H1 (cell line): ENCODE measurements around the gene BACE2. TPM values are rescaled to one million over a fixed set of nuclear protein-coding genes. Genes with fewer than 3 reads are reported as not detected.

Source experiments
- CTCF ChIA-PET: fragments of 300-600 bp; sonication (Branson Sonifier 250); formaldehyde crosslinking; loops from one replicate; lab custom pipeline; 2021; ENCODE audit not compliant: partially characterized antibody; lab: Charles Lee
- POLR2A ChIA-PET: fragments of 300-600 bp; sonication (Branson Sonifier 250); formaldehyde crosslinking; loops from one replicate; lab custom pipeline; 2021; ENCODE audit warnings: inconsistent platforms; ENCODE audit not compliant: partially characterized antibody; lab: Charles Lee
- DNase-seq, 2 experiments: peaks; one replicate each; pipeline versions ENCODE4 v3.0.0 to v3.0.0-alpha.2; 2010 to 2022; ENCODE audit warnings: low spot score in 2 of 2, low read depth in 1 of 2, mixed read lengths in 1 of 2
- FAIRE-seq: peaks from 2 replicates; lab custom pipeline; 2011; peaks lifted over from hg19 to GRCh38; lab: Jason Lieb, UNC
- H2AFZ ChIP-seq: 2 replicates; pipeline ENCODE4 v1.8.1; 2012; ENCODE audit warnings: low read length, inconsistent platforms
- H2AK5ac ChIP-seq: 2 replicates; pipeline ENCODE4 v1.6.1; 2013; ENCODE audit warnings: low read depth, low read length
- H2BK120ac ChIP-seq: replicated peaks from 2 replicates; pipeline ENCODE3; 2013; ENCODE audit warnings: low read depth, low read length, inconsistent platforms
- H2BK12ac ChIP-seq: 2 replicates; pipeline ENCODE4 v1.6.1; 2013; ENCODE audit warnings: low read depth, low read length
- H2BK15ac ChIP-seq: 2 replicates; pipeline ENCODE4 v1.6.1; 2013; ENCODE audit warnings: low read length
- H2BK20ac ChIP-seq: 2 replicates; pipeline ENCODE4 v1.6.1; 2013; ENCODE audit warnings: low read length
- H2BK5ac ChIP-seq: 2 replicates; pipeline ENCODE4 v1.6.1; 2013; ENCODE audit warnings: low read depth, low read length
- H3K14ac ChIP-seq: 2 replicates; pipeline ENCODE4 v1.6.1; 2013; ENCODE audit warnings: inconsistent platforms; ENCODE audit not compliant: insufficient read length
- H3K18ac ChIP-seq: 2 replicates; pipeline ENCODE4 v1.6.1; 2013; ENCODE audit warnings: low read length; ENCODE audit errors: extremely low read depth
- H3K23ac ChIP-seq: 2 replicates; pipeline ENCODE4 v1.6.1; 2013; ENCODE audit warnings: inconsistent platforms; ENCODE audit not compliant: insufficient read length
- H3K23me2 ChIP-seq: 2 replicates; pipeline ENCODE4 v1.6.1; 2013; ENCODE audit warnings: low read depth, low read length
- H3K27ac ChIP-seq: 2 replicates; pipeline ENCODE4 v1.6.1; 2011; ENCODE audit warnings: low read depth, low read length, inconsistent platforms
- H3K27me3 ChIP-seq, 4 experiments: replicated peaks in 1 of 4; 1 replicate in 1 of 4; 2 replicates in 3 of 4; pipeline versions ENCODE4 v1.6.1 to v1.8.1; 2011 to 2013; ENCODE audit warnings: low read length in 3 of 4, mild to moderate bottlenecking in 3 of 4, inconsistent platforms in 2 of 4, mixed read lengths in 2 of 4, moderate library complexity in 1 of 4; ENCODE audit not compliant: control insufficient read depth in 3 of 4, insufficient read depth in 3 of 4; ENCODE audit errors: extremely low read depth in 1 of 4
- H3K36me3 ChIP-seq, 4 experiments: 2 replicates each; pipeline versions ENCODE4 v1.6.1 to v1.8.1; 2011 to 2013; ENCODE audit warnings: mild to moderate bottlenecking in 4 of 4, low read length in 3 of 4, moderate library complexity in 2 of 4, control low read depth in 1 of 4, inconsistent platforms in 1 of 4; ENCODE audit not compliant: insufficient read depth in 4 of 4, control insufficient read depth in 2 of 4
- H3K4ac ChIP-seq: replicated peaks from 2 replicates; pipeline ENCODE3; 2013; ENCODE audit warnings: low read length, low read depth, mixed read lengths, inconsistent platforms; ENCODE audit not compliant: insufficient read length
- H3K4me1 ChIP-seq, 4 experiments: replicated peaks in 1 of 4; 1 replicate in 1 of 4; 2 replicates in 3 of 4; pipeline versions ENCODE4 v1.6.1 to v1.8.1; 2011 to 2013; ENCODE audit warnings: low read length in 3 of 4, inconsistent platforms in 2 of 4, mixed read lengths in 1 of 4; ENCODE audit not compliant: insufficient read depth in 4 of 4, control insufficient read depth in 3 of 4
- H3K4me2 ChIP-seq, 2 experiments: 2 replicates each; pipeline versions ENCODE4 v1.6.1 to v1.8.1; 2011 to 2013; ENCODE audit warnings: low read depth in 2 of 2, low read length in 2 of 2, control low read depth in 1 of 2, inconsistent platforms in 1 of 2, mild to moderate bottlenecking in 1 of 2; ENCODE audit not compliant: insufficient read depth in 1 of 2
- H3K4me3 ChIP-seq, 4 experiments: fragments of 200-600, 300-600 bp in 1 of 4; sonication (generic), shearing (Covaris generic), sonication (Bioruptor Twin) in 1 of 4; 2 replicates each; pipeline versions ENCODE4 v1.5.1 to v1.8.1; 2011 to 2016; ENCODE audit warnings: low read length in 4 of 4, low read depth in 3 of 4, control low read depth in 2 of 4, inconsistent platforms in 2 of 4, mild to moderate bottlenecking in 2 of 4, mixed read lengths in 1 of 4, moderate library complexity in 1 of 4; ENCODE audit not compliant: insufficient read depth in 2 of 4; ENCODE audit errors: extremely low read depth in 1 of 4
- H3K56ac ChIP-seq: replicated peaks from 2 replicates; pipeline ENCODE3; 2013; ENCODE audit warnings: low read depth, mild to moderate bottlenecking, mixed read lengths, low read length, inconsistent platforms; ENCODE audit not compliant: insufficient read length
- H3K79me1 ChIP-seq: 2 replicates; pipeline ENCODE4 v1.6.1; 2013; ENCODE audit warnings: low read depth, low read length, control low read depth
- H3K79me2 ChIP-seq, 2 experiments: 2 replicates each; pipeline versions ENCODE4 v1.6.1 to v1.8.1; 2012 to 2013; ENCODE audit warnings: low read length in 2 of 2, mild to moderate bottlenecking in 2 of 2, inconsistent platforms in 1 of 2; ENCODE audit not compliant: insufficient read depth in 2 of 2, control insufficient read depth in 1 of 2
- H3K9ac ChIP-seq, 4 experiments: replicated peaks in 1 of 4; 1 replicate in 1 of 4; 2 replicates in 3 of 4; pipeline versions ENCODE4 v1.6.1 to v1.8.1; 2011 to 2013; ENCODE audit warnings: low read depth in 3 of 4, low read length in 3 of 4, control low read depth in 2 of 4, mild to moderate bottlenecking in 2 of 4, moderate library complexity in 2 of 4, inconsistent platforms in 1 of 4; ENCODE audit errors: extremely low read depth in 1 of 4
- H3K9me3 ChIP-seq, 2 experiments: 2 replicates each; pipeline versions ENCODE4 v1.6.1 to v1.8.1; 2012 to 2013; ENCODE audit warnings: mild to moderate bottlenecking in 2 of 2, moderate library complexity in 2 of 2, control low read depth in 1 of 2, inconsistent platforms in 1 of 2, low read depth in 1 of 2, low read length in 1 of 2, mixed read lengths in 1 of 2; ENCODE audit not compliant: insufficient read depth in 2 of 2
- H4K20me1 ChIP-seq, 2 experiments: replicated peaks in 1 of 2; 2 replicates each; pipeline versions ENCODE3 to v1.8.1; 2011 to 2013; ENCODE audit warnings: inconsistent platforms in 2 of 2, low read length in 2 of 2, mild to moderate bottlenecking in 1 of 2; ENCODE audit not compliant: insufficient read depth in 2 of 2, control insufficient read depth in 1 of 2
- H4K5ac ChIP-seq: 2 replicates; pipeline ENCODE4 v1.6.1; 2013; ENCODE audit warnings: low read length, low read depth, mixed read lengths, inconsistent platforms; ENCODE audit not compliant: insufficient read length
- H4K8ac ChIP-seq: 2 replicates; pipeline ENCODE4 v1.8.0; 2013; ENCODE audit warnings: mild to moderate bottlenecking, moderate library complexity, low read length, inconsistent platforms; ENCODE audit not compliant: insufficient read depth; ENCODE audit errors: extremely low read depth
- H4K91ac ChIP-seq: replicated peaks from 2 replicates; pipeline ENCODE3; 2013; ENCODE audit warnings: low read length, mixed read lengths, inconsistent platforms; ENCODE audit not compliant: insufficient read length
- USF2 ChIP-seq: IDR thresholded peaks from 2 replicates; pipeline ENCODE4 v1.6.1; 2011; ENCODE audit warnings: low read length, improper control_type of control experiment
- WGBS, 2 experiments: shearing (Covaris generic) in 1 of 2; methylation state at CpG; one replicate each; pipeline versions ENCODE4 v1.1.6 to v1.1.7; 2013 to 2015; ENCODE audit warnings: low lambda C conversion rate in 2 of 2, mixed read lengths in 2 of 2, inconsistent platforms in 1 of 2, low coverage in 1 of 2, missing lambda C conversion rate in 1 of 2; ENCODE audit not compliant: insufficient replicate concordance in 2 of 2, insufficient coverage in 1 of 2, insufficient read length in 1 of 2; ENCODE audit errors: extremely low coverage in 1 of 2, missing lambda C conversion rate in 1 of 2; 5-methylcytosine and 5-hydroxymethylcytosine counted together
- polyA plus RNA-seq, 7 experiments: library from polyadenylated mRNA; depleted of rRNA in 3 of 7; stranded (reverse) in 5 of 7; unstranded in 2 of 7; fragments of >200 nt in 5 of 7; fragments of 200-250 nt in 2 of 7; gene quantifications; 1 replicate in 5 of 7; 2 replicates in 1 of 7; 4 replicates in 1 of 7; pipeline versions ENCODE4 v1.2.1 to v1.2.3, GENCODE V29; 2011 to 2013; ENCODE audit warnings: missing spikeins in 2 of 7, mixed read lengths in 2 of 7
- total RNA-seq: library from RNA; stranded (reverse); fragmentation: NEBNext Ultra II Directional; extraction: Animal tissue kit (Norgen Biotek cat#: 25700); gene quantifications from 2 replicates; pipeline ENCODE4 v1.2.1, GENCODE V29; 2021
- TF ChIP-seq, protein P1 (sequence below), 3 experiments: IDR thresholded peaks; 1 replicate in 2 of 3; 2 replicates in 1 of 3; pipeline versions ENCODE4 v1.5.1 to v1.6.1; 2011; ENCODE audit warnings: low read length in 3 of 3, mild to moderate bottlenecking in 3 of 3, inconsistent platforms in 2 of 3, low read depth in 1 of 3, moderate library complexity in 1 of 3; ENCODE audit not compliant: insufficient read depth in 1 of 3; ENCODE audit errors: control extremely low read depth in 1 of 3
- TF ChIP-seq, protein P2 (sequence below): IDR thresholded peaks from 2 replicates; pipeline ENCODE4 v1.6.1; 2012; ENCODE audit warnings: inconsistent platforms

BACE2 gene
- total and polyA plus RNA-seq, 2 of the 8 experiments (the other 6 are each of a cell fraction or from before 2014, with no cell fraction given), result 8.1 to 10.9 TPM

- Histone ChIP-seq H4K91ac (no peak overlapping the region), H3K14ac (no peak overlapping the region), H3K18ac (no peak overlapping the region), H3K4ac (no peak overlapping the region), H3K56ac (no peak overlapping the region), H3K27ac (no peak overlapping the region), H3K23me2 (no peaks in the 10 kb centered on the region), H2BK5ac (no peak overlapping the region), H2BK120ac (no peak overlapping the region), H3K9ac (no peak overlapping the region), H3K79me2 (no peaks in the 10 kb centered on the region), H2BK12ac (no peak overlapping the region), H3K9me3 (0 out of 4 replicates have a peak, but pooled peaks cover 0 to 2% of the 10 kb centered on the region in 2 experiments), H4K20me1 (no peaks in the 10 kb centered on the region), H3K79me1 (no peaks in the 10 kb centered on the region; the same call in 1 of the 2 replicates), H4K8ac (no peak overlapping the region), H2AK5ac (no peak overlapping the region), H3K27me3 (no peaks in the 10 kb centered on the region), H3K36me3 (no peaks in the 10 kb centered on the region), H3K23ac (no peak overlapping the region), H3K4me2 (no peak overlapping the region), H3K4me3 (no peak overlapping the region), H2BK20ac (no peak overlapping the region), H3K4me1 (no peaks in the 10 kb centered on the region), H4K5ac (no peak overlapping the region), H2AFZ (no peak overlapping the region), H2BK15ac (no peak overlapping the region)
- WGBS, 2 experiments, result 76% methylated on average over 4 of the region's 4 CpGs; no CpG with 5 or more reads in 1 of the 2 experiments
- DNase-seq, result no peak
- TF ChIP-seq, protein P1, sequence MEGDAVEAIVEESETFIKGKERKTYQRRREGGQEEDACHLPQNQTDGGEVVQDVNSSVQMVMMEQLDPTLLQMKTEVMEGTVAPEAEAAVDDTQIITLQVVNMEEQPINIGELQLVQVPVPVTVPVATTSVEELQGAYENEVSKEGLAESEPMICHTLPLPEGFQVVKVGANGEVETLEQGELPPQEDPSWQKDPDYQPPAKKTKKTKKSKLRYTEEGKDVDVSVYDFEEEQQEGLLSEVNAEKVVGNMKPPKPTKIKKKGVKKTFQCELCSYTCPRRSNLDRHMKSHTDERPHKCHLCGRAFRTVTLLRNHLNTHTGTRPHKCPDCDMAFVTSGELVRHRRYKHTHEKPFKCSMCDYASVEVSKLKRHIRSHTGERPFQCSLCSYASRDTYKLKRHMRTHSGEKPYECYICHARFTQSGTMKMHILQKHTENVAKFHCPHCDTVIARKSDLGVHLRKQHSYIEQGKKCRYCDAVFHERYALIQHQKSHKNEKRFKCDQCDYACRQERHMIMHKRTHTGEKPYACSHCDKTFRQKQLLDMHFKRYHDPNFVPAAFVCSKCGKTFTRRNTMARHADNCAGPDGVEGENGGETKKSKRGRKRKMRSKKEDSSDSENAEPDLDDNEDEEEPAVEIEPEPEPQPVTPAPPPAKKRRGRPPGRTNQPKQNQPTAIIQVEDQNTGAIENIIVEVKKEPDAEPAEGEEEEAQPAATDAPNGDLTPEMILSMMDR (IDR thresholded peaks at IDR 0.05; ENCODE audit: control extremely low read depth in 1 of 3, insufficient read depth in 1 of 3, low read depth in 1 of 3, low read length in 3 of 3), result no peak
- TF ChIP-seq USF2, result 0 out of 2 replicates have a peak, but pooled peaks have one; percentile 15
- TF ChIP-seq, protein P2, sequence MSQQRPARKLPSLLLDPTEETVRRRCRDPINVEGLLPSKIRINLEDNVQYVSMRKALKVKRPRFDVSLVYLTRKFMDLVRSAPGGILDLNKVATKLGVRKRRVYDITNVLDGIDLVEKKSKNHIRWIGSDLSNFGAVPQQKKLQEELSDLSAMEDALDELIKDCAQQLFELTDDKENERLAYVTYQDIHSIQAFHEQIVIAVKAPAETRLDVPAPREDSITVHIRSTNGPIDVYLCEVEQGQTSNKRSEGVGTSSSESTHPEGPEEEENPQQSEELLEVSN, result peak; percentile 30; the same call in 1 of the 2 replicates
- POLR2A ChIA-PET, result no interaction called here
- CTCF ChIA-PET, result no interaction called here
- no peak for FAIRE-seq
Measured at GRCh38 chr21:41254090-41254700, 86.2 kb downstream of the BACE2 start.
